ENCODE data around the gene PHTF1. TPM values are rescaled to one million over a fixed set of nuclear protein-coding genes. Genes with fewer than 3 reads are reported as not detected.

The PHTF1 gene
- polyA plus RNA-seq, 1 donor: 9.6 TPM

GRCh38 chr1:113780374-113781146, 21.3 kb upstream of the PHTF1 start:
- Histone ChIP-seq H3K27me3 (ENCODE audit: control insufficient read depth, insufficient read depth, low read length) (no peaks in the 10 kb centered on the region), H3K36me3 (ENCODE audit: control insufficient read depth, insufficient read depth, low read length) (peaks cover 16% of the 10 kb centered on the region), H3K27ac (ENCODE audit: low read length) (no peak overlapping the region), H3K4me3 (ENCODE audit: low read length) (no peak overlapping the region), H3K4me1 (ENCODE audit: control insufficient read depth, insufficient read depth, low read length) (peaks cover 13% of the 10 kb centered on the region), H3K9me3 (ENCODE audit: control insufficient read depth, low read depth, low read length) (no peaks in the 10 kb centered on the region)
- WGBS (ENCODE audit: insufficient coverage, low lambda C conversion rate): 71% methylated on average over 3 of the region's 5 CpGs
- no peak for DNase-seq

- Histone ChIP-seq H3K27ac (ENCODE audit: low read length) (no peak overlapping the region), H3K36me3 (ENCODE audit: control insufficient read depth, insufficient read depth, low read length) (peaks cover 18% of the 10 kb centered on the region), H3K9me3 (ENCODE audit: control insufficient read depth, low read depth, low read length) (no peaks in the 10 kb centered on the region), H3K27me3 (ENCODE audit: control insufficient read depth, insufficient read depth, low read length) (no peaks in the 10 kb centered on the region), H3K4me1 (ENCODE audit: control insufficient read depth, insufficient read depth, low read length) (peaks cover 11% of the 10 kb centered on the region), H3K4me3 (ENCODE audit: low read length) (no peak overlapping the region)
- WGBS (ENCODE audit: insufficient coverage, low lambda C conversion rate): no CpG with 5 or more reads among the region's 6 CpGs
- DNase-seq: no peak
These were observed 20.3 kb upstream of the PHTF1 start for GRCh38 chr1:113779542-113779941.

GRCh38 chr1:113777561-113777960, 18.3 kb upstream of the PHTF1 start:
- WGBS (ENCODE audit: insufficient coverage, low lambda C conversion rate): 83% methylated on average over 1 of the region's 4 CpGs
- H3K9me3 ChIP-seq (ENCODE audit: control insufficient read depth, low read depth, low read length): no peaks in the 10 kb centered on the region
- peaks cover 18% of the 10 kb centered on the region for H3K36me3 ChIP-seq (ENCODE audit: control insufficient read depth, insufficient read depth, low read length)

GRCh38 chr1:113770031-113770430, 10.7 kb upstream of the PHTF1 start:
- H3K36me3 ChIP-seq (ENCODE audit: control insufficient read depth, insufficient read depth, low read length): peaks cover 17% of the 10 kb centered on the region
- H3K27ac ChIP-seq (ENCODE audit: low read length): no peak overlapping the region
- no CpG with 5 or more reads among the region's 1 CpG for WGBS (ENCODE audit: insufficient coverage, low lambda C conversion rate)
- no peak for DNase-seq
- H3K4me1 ChIP-seq (ENCODE audit: control insufficient read depth, insufficient read depth, low read length): peaks cover 6% of the 10 kb centered on the region
- H3K9me3 ChIP-seq (ENCODE audit: control insufficient read depth, low read depth, low read length): no peaks in the 10 kb centered on the region
- no peaks in the 10 kb centered on the region for H3K27me3 ChIP-seq (ENCODE audit: control insufficient read depth, insufficient read depth, low read length)
- H3K4me3 ChIP-seq (ENCODE audit: low read length): no peak overlapping the region

More at GRCh38 chr1:113777561-113777960, 18.3 kb upstream of the PHTF1 start:
- no peak overlapping the region for H3K4me3 ChIP-seq (ENCODE audit: low read length)
- no peak for DNase-seq
- H3K4me1 ChIP-seq (ENCODE audit: control insufficient read depth, insufficient read depth, low read length): no peaks in the 10 kb centered on the region
- H3K27ac ChIP-seq (ENCODE audit: low read length): no peak overlapping the region
- no peaks in the 10 kb centered on the region for H3K27me3 ChIP-seq (ENCODE audit: control insufficient read depth, insufficient read depth, low read length)

GRCh38 chr1:113769601-113769970, 10.3 kb upstream of the PHTF1 start:
- no peak overlapping the region for H3K4me3 ChIP-seq (ENCODE audit: low read length)
- H3K27me3 ChIP-seq (ENCODE audit: control insufficient read depth, insufficient read depth, low read length): no peaks in the 10 kb centered on the region
- peaks cover 6% of the 10 kb centered on the region for H3K4me1 ChIP-seq (ENCODE audit: control insufficient read depth, insufficient read depth, low read length)
- no peaks in the 10 kb centered on the region for H3K9me3 ChIP-seq (ENCODE audit: control insufficient read depth, low read depth, low read length)
- H3K36me3 ChIP-seq (ENCODE audit: control insufficient read depth, insufficient read depth, low read length): peaks cover 17% of the 10 kb centered on the region
- DNase-seq: no peak
- no peak overlapping the region for H3K27ac ChIP-seq (ENCODE audit: low read length)

GRCh38 chr1:113768916-113769600, 9.8 kb upstream of the PHTF1 start:
- Histone ChIP-seq H3K9me3 (ENCODE audit: control insufficient read depth, low read depth, low read length) (no peaks in the 10 kb centered on the region), H3K4me1 (ENCODE audit: control insufficient read depth, insufficient read depth, low read length) (peaks cover 6% of the 10 kb centered on the region), H3K27ac (ENCODE audit: low read length) (no peak overlapping the region), H3K4me3 (ENCODE audit: low read length) (no peak overlapping the region), H3K36me3 (ENCODE audit: control insufficient read depth, insufficient read depth, low read length) (peaks cover 15% of the 10 kb centered on the region), H3K27me3 (ENCODE audit: control insufficient read depth, insufficient read depth, low read length) (no peaks in the 10 kb centered on the region)
- no peak for DNase-seq
- whole genome bisulfite sequencing (ENCODE audit: insufficient coverage, low lambda C conversion rate): no CpG with 5 or more reads among the region's 1 CpG

DNA sequence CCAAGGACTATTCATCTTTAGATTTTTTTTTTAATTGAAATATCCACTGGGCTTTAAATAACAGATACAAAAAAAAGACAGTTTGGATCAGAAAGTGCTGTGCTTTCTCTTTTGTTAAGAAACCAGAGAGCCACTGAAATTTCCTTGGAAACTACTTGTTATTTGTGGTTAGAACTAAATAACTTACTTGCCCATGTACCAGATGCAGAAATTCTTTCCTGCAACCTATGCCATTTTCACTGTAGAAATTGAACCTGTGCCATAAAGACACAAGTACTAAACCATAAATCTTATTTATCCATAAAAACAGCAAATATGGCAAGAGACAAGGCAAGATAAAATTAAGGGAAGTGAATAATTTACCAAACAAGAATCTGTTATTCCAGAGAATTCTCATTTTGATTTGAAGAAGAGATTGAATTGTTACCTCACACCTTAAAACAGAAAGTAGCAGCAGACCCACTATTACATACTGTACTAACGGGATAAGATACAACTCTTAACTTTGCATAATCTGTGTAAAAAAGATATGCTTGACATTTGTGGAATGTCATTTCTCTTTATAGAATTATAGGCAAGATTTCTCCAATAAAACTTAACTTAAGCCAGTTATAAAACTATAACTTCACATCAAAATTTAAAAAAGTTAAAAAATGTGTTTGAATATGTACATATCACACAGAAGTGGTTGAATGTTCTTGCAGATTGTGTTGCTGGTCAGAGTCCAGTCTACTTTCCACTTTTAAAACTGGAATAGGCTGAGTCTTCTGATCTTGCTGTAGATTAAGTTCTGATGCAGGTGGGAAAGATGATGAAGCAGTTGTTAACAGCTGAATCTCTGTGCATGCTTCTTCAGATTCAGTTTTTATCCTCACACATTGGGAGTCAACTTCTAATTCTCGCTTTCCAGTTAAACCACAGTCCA, 6.3 kb upstream of the PHTF1 start:
- Histone ChIP-seq H3K4me1 (ENCODE audit: control insufficient read depth, insufficient read depth, low read length) (peaks cover 6% of the 10 kb centered on the region), H3K4me3 (ENCODE audit: low read length) (no peak overlapping the region), H3K27ac (ENCODE audit: low read length) (peak overlapping the region; percentile 26), H3K36me3 (ENCODE audit: control insufficient read depth, insufficient read depth, low read length) (peaks cover 15% of the 10 kb centered on the region), H3K27me3 (ENCODE audit: control insufficient read depth, insufficient read depth, low read length) (no peaks in the 10 kb centered on the region), H3K9me3 (ENCODE audit: control insufficient read depth, low read depth, low read length) (no peaks in the 10 kb centered on the region)
- no peak for DNase-seq
- 80% methylated on average over 1 of the region's 2 CpGs for WGBS (ENCODE audit: insufficient coverage, low lambda C conversion rate)

DNA sequence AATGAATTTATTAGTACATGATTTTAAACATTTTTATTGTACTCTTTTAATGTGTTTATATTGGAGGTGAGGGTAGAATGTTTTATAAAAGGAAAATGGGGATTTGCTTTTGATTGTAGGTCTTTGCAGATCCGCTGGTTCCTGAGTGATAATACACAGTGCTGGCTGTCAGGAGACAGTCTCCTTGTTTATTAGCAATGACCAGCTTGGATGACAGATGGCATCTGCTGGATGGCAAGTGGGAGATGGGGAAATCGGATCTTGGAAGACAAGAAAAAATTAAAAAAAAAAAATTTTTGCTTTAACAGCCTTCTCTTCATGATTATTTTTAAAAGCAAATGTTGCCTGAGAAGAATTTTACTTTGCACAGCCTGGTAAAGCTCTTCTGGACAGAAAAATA, 4.4 kb upstream of the PHTF1 start:
- peaks cover 9% of the 10 kb centered on the region for H3K4me1 ChIP-seq (ENCODE audit: control insufficient read depth, insufficient read depth, low read length)

DNA sequence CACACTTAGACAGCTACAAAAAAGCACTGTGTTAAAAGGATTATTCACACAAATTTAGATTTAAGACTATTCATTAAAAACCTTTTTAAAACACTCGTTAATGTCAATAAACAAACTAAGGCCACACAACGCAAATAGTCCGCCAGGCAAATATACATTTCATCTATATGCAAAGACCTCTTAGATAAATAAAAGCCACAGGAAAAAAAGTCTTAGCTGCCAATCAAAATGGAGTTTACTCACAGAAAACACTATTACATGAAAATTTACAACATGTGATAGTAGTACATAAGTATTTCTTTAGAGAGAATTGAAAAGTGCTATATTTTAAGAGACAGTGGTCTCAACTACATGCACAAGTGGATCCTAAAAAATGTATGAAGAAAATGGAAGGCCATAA, 2.7 kb upstream of the PHTF1 start:
- WGBS (ENCODE audit: insufficient coverage, low lambda C conversion rate): 87% methylated on average over 3 of the region's 3 CpGs
- DNase-seq: no peak
- H3K4me1 ChIP-seq (ENCODE audit: control insufficient read depth, insufficient read depth, low read length): peaks cover 9% of the 10 kb centered on the region
- peaks cover 7% of the 10 kb centered on the region for H3K36me3 ChIP-seq (ENCODE audit: control insufficient read depth, insufficient read depth, low read length)
- no peaks in the 10 kb centered on the region for H3K9me3 ChIP-seq (ENCODE audit: control insufficient read depth, low read depth, low read length)
- no peaks in the 10 kb centered on the region for H3K27me3 ChIP-seq (ENCODE audit: control insufficient read depth, insufficient read depth, low read length)
- H3K27ac ChIP-seq (ENCODE audit: low read length): no peak overlapping the region
- no peak overlapping the region for H3K4me3 ChIP-seq (ENCODE audit: low read length)

More for the DNA sequence above, 4.4 kb upstream of the PHTF1 start:
- Histone ChIP-seq H3K36me3 (ENCODE audit: control insufficient read depth, insufficient read depth, low read length) (peaks cover 13% of the 10 kb centered on the region), H3K9me3 (ENCODE audit: control insufficient read depth, low read depth, low read length) (no peaks in the 10 kb centered on the region), H3K27me3 (ENCODE audit: control insufficient read depth, insufficient read depth, low read length) (no peaks in the 10 kb centered on the region), H3K4me3 (ENCODE audit: low read length) (no peak overlapping the region), H3K27ac (ENCODE audit: low read length) (no peak overlapping the region)
- 100% methylated on average over 2 of the region's 2 CpGs for WGBS (ENCODE audit: insufficient coverage, low lambda C conversion rate)
- no peak for DNase-seq

All from large intestine (tissue), 3 donors.